ENCODE measurements around the gene PHLDB2.

Gene PHLDB2

DNA sequence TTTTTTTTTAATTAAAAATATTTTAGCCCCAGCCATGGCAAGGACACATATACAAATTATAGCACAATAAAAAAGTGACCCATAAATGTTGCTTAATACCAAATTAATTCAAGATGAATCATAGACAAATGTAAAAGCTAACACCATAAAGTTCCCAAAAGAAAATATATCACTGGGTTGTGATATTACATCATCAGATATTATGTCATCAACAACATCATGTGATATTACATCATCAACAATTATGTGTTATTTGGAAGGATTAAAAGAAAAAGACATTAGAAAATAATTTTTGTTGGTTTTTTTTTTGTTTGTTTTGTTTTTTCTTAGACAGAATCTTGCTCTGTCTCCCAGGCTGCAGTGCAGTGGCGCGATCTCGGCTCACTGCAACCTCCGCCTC lies 85.3 kb downstream of the PHLDB2 start:
- no peak overlapping the region for H3K4me3 Mint-ChIP-seq
- no peaks in the 10 kb centered on the region for H3K9me3 Mint-ChIP-seq (ENCODE audit: low read depth)
- H3K27ac Mint-ChIP-seq: no peak overlapping the region
- H3K27me3 Mint-ChIP-seq: peaks cover 1% of the 10 kb centered on the region
- H3K36me3 Mint-ChIP-seq: no peaks in the 10 kb centered on the region
- H3K4me1 Mint-ChIP-seq (ENCODE audit: low read depth): no peaks in the 10 kb centered on the region

DNA sequence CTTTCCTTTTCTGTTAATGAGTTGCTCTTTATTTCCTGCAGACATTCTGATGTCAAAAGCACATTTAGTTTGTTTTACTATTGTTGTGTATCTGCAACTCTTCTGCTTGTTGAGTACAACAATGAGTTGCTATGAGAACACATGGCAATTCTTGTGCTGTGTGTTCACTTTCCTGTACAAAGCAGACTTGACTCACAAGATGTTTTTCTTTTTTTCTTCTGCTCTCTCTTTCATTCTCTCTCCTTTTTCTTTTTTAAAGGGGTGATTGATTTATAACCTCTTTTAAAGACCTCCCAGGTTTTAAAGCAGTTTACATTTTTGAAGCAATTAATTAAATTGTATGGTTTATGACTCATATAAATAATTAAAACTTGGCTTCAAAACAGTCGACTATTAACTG lies 88.2 kb downstream of the PHLDB2 start:
- no peaks in the 10 kb centered on the region for H3K9me3 Mint-ChIP-seq (ENCODE audit: low read depth)
- no peaks in the 10 kb centered on the region for H3K4me1 Mint-ChIP-seq (ENCODE audit: low read depth)
- H3K27me3 Mint-ChIP-seq: peaks cover 1% of the 10 kb centered on the region
- H3K36me3 Mint-ChIP-seq: no peaks in the 10 kb centered on the region
- no peak overlapping the region for H3K4me3 Mint-ChIP-seq
- H3K27ac Mint-ChIP-seq: no peak overlapping the region

DNA sequence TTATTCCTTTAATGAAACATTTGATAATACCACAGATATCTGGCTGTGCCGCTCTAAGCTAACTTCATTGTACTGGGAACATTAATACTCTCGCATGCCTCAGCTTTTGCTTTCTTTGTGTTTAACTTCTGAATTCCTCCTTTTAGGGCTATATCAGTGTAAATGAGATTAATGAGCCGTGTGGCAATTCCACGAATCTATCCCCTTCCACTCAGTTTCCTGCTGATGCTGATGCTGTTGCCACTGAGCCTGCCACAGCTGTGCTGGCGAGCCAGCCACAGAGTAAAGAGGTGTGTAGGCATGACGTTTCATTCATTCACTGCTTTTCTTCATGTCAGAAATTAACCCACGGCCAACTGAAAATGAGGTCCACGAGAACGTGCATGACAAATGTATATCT lies 89.7 kb downstream of the PHLDB2 start:
- H3K27ac Mint-ChIP-seq: no peak overlapping the region
- no peaks in the 10 kb centered on the region for H3K36me3 Mint-ChIP-seq
- H3K4me1 Mint-ChIP-seq (ENCODE audit: low read depth): no peaks in the 10 kb centered on the region
- H3K4me3 Mint-ChIP-seq: no peak overlapping the region
- H3K9me3 Mint-ChIP-seq (ENCODE audit: low read depth): no peaks in the 10 kb centered on the region
- H3K27me3 Mint-ChIP-seq: peaks cover 1% of the 10 kb centered on the region

DNA sequence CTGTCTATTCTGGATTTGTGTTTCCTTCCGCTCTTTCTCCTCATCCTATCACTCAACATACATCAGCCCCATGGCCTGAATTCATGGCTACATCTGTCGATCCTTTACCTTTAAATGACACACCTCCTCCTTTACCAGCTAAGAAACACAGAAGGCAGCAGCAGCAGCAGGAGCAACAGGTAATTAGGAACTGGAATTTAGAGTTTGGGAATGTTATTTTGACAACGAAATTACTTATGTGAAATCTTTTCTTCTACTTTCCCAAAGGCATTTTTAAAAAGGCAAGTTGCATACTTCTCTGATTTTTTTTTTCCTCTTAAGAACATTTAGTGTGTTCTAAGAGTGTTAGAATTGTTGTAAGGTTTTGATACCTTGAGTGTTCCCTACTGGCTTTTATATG lies 90.6 kb downstream of the PHLDB2 start:
- H3K4me1 Mint-ChIP-seq (ENCODE audit: low read depth): no peaks in the 10 kb centered on the region
- H3K9me3 Mint-ChIP-seq (ENCODE audit: low read depth): no peaks in the 10 kb centered on the region
- no peak overlapping the region for H3K27ac Mint-ChIP-seq
- H3K27me3 Mint-ChIP-seq: peaks cover 1% of the 10 kb centered on the region
- no peaks in the 10 kb centered on the region for H3K36me3 Mint-ChIP-seq
- H3K4me3 Mint-ChIP-seq: no peak overlapping the region

DNA sequence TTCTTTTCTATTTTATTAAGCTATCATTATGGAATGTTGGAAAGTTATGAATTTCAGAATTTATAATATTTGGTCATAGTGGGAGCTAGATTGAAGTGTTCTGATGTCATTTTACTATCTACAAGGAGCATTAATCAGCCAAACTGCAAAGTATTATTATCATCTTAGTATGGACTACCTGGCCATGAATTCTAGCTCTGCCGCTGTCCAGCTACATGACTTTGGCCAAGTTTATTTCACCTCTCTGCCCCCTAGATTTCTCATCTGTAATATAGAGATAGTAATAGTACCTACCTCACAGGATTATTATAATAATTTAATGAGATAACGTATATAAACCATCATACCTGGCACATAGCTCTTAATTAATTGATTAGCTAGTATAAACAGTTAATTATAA lies 92.0 kb downstream of the PHLDB2 start:
- H3K4me1 Mint-ChIP-seq (ENCODE audit: low read depth): no peaks in the 10 kb centered on the region
- H3K27me3 Mint-ChIP-seq: no peaks in the 10 kb centered on the region

DNA sequence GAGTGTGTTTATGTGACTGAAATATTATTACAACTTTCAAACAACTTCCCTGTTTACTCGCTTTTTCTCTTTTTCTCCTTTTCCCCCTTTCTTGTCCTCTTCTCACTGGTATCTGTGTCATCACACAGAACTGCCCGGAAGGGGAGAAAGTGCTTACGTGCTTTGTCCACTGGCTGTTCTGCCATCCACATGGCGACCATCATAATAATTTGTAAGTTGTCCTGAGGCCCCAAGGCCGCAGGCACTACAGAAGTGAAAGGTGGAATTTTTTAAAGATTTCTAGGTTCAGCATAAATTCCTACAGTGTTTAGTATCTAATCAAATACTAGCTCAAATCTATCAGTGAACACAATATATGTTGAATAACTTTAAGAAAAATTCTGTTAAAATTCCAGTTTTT lies 93.0 kb downstream of the PHLDB2 start:
- no peaks in the 10 kb centered on the region for H3K4me1 Mint-ChIP-seq (ENCODE audit: low read depth)

More for the DNA sequence above, 92.0 kb downstream of the PHLDB2 start:
- H3K9me3 Mint-ChIP-seq (ENCODE audit: low read depth): no peaks in the 10 kb centered on the region
- no peak overlapping the region for H3K4me3 Mint-ChIP-seq
- H3K36me3 Mint-ChIP-seq: no peaks in the 10 kb centered on the region
- no peak overlapping the region for H3K27ac Mint-ChIP-seq

DNA sequence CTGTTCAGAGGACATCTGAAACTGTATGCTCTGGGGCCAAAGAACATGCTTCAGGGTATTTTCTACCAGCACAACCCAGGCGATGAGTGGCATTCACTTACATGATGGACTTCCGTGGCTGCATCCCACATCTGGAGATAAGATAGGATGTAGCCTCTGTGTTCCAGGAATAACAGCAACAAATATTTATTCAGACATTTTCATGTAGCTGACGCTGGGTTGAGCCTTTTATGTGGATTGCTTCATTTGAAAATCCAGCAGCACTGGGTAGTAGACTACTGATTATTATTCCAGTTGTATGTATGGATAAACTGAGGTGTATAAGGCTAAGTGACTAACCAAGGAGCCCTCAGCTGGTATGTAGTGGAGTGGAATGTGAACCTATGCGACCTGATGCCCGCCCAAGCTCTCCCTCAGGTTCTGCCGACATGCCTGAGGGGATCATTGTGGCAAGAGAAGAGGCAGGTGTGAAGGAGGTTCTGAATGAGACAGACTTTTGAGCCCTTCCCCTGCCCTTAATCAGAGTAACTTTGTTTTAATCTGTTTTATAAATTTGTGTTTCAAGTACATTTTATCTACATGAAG lies 93.9 kb downstream of the PHLDB2 start:
- H3K9me3 Mint-ChIP-seq (ENCODE audit: low read depth): no peaks in the 10 kb centered on the region
- H3K36me3 Mint-ChIP-seq: no peaks in the 10 kb centered on the region
- no peak overlapping the region for H3K4me3 Mint-ChIP-seq
- H3K4me1 Mint-ChIP-seq (ENCODE audit: low read depth): no peaks in the 10 kb centered on the region
- H3K27me3 Mint-ChIP-seq: no peaks in the 10 kb centered on the region
- no peak overlapping the region for H3K27ac Mint-ChIP-seq

More for the DNA sequence above, 93.0 kb downstream of the PHLDB2 start:
- Mint-ChIP-seq H3K9me3 (ENCODE audit: low read depth) (no peaks in the 10 kb centered on the region), H3K4me3 (no peak overlapping the region), H3K27me3 (no peaks in the 10 kb centered on the region), H3K27ac (no peak overlapping the region), H3K36me3 (no peaks in the 10 kb centered on the region)

DNA sequence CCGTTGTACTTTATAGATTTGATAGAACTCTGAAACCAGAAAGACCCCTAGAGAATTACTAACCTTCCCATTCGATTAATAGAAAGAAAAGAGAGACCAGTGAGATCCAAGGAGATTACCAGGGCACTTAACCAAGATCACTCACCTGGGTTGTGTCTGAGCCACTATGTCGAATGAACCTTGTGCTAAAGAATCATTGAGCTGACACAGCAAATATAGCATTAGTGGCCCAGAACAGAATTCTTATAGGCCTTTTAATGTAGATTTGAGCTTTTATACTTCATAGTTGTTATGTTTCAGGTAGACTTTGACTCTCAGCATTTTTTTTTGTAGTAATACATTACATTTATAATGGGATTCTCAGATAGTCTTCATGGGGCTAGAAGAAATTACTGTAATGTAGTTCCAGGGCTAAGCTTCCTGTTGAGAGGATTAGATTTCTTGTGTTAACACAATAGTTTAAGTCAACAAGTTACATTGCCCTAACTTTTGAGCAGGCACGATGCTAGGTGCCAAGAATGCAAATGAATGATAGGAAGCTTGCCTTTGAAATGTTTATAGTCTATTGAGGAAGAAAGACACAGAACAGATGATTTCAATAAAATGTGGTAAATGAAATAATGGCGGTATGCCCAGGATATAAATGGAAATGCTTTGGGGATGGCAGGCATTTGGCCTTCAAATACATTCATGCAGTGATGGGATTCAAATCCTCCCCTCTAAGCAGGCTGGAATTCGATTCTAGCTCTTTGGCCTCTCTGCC lies 95.3 kb downstream of the PHLDB2 start:
- no peaks in the 10 kb centered on the region for H3K9me3 Mint-ChIP-seq (ENCODE audit: low read depth)
- H3K27me3 Mint-ChIP-seq: no peaks in the 10 kb centered on the region
- H3K36me3 Mint-ChIP-seq: no peaks in the 10 kb centered on the region
- no peak overlapping the region for H3K4me3 Mint-ChIP-seq
- no peak overlapping the region for H3K27ac Mint-ChIP-seq
- no peaks in the 10 kb centered on the region for H3K4me1 Mint-ChIP-seq (ENCODE audit: low read depth)

DNA sequence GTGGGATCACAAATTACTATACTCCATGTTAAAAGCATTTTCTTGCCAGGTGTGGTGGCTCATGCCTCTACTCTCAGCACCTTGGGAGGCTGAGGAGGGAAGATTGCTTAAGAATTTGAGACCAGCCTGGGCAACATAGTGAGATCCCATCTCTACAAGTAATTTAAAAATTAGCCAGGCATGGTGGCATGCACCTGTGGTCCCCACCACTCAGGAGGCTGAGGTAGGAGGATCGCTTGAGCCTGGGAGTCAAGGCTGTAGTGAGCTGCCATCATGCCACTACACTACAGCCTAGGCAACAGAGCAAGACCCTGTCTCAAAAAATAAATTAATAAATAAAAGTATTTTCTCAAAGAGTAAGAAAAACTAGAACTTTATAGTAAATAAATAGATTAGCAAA lies 96.8 kb downstream of the PHLDB2 start:
- Mint-ChIP-seq H3K27ac (no peak overlapping the region), H3K4me3 (no peak overlapping the region), H3K9me3 (ENCODE audit: low read depth) (no peaks in the 10 kb centered on the region), H3K36me3 (no peaks in the 10 kb centered on the region), H3K27me3 (no peaks in the 10 kb centered on the region), H3K4me1 (ENCODE audit: low read depth) (no peaks in the 10 kb centered on the region)

DNA sequence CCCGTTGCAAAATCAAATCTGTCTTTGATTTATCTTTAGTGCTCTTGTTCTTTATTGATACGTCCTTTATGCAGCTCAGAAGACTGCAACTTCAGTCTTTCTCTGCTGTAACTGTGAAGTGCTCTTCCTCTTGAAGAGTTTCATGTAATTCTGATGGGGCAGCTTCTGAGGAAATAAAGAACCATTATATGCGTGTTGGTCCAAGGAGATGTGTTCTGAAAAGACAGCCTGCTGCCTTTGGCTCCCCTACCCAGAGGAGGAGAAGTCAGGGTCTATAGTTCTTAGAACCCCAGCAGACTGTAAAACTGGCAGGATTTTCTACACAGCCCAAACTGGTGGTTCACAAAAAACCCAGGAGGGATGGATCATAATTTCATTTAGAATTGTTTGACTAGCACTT lies 97.4 kb downstream of the PHLDB2 start:
- no peaks in the 10 kb centered on the region for H3K27me3 Mint-ChIP-seq
- peaks cover 2% of the 10 kb centered on the region for H3K4me1 Mint-ChIP-seq (ENCODE audit: low read depth)
- H3K36me3 Mint-ChIP-seq: peaks cover 2% of the 10 kb centered on the region
- H3K27ac Mint-ChIP-seq: no peak overlapping the region
- H3K9me3 Mint-ChIP-seq (ENCODE audit: low read depth): no peaks in the 10 kb centered on the region
- no peak overlapping the region for H3K4me3 Mint-ChIP-seq

DNA sequence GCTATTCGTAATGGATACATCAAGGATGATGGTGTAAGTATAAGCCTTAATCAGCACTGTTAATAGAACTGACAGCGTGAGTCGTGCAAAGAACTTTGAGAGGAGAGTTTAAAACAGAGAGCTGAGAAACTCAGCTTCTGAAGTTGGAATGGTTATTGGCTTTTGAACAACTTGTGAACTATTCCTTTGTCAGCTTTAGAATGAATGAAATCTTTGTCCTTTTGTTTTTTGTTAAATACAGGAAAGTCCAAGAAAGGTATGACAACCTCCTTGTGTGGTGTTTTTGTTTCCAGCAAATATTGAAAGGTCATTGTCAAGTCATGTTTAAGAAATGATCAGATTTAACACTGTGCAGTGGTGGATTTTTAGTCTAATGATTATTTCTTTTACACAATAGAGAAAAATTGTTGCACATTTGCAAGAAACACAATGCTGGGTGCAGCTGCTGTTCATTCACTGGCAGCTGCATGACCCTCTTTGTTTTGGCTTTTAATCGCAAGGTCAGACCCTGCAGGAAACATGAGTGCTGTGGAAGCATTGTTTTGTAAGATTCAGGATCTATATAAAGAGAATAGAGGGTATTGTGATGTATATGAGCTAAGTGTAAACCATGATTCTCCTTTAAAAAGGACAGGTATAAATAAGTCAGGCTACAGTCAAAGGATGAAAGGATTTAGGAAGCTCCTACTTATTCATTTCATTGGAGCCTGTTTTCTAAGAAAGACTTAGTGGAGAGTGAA lies 98.1 kb downstream of the PHLDB2 start:
- no peak overlapping the region for H3K4me3 Mint-ChIP-seq
- no peaks in the 10 kb centered on the region for H3K27me3 Mint-ChIP-seq
- H3K36me3 Mint-ChIP-seq: peaks cover 2% of the 10 kb centered on the region
- peaks cover 2% of the 10 kb centered on the region for H3K4me1 Mint-ChIP-seq (ENCODE audit: low read depth)
- H3K9me3 Mint-ChIP-seq (ENCODE audit: low read depth): no peaks in the 10 kb centered on the region
- H3K27ac Mint-ChIP-seq: no peak overlapping the region

DNA sequence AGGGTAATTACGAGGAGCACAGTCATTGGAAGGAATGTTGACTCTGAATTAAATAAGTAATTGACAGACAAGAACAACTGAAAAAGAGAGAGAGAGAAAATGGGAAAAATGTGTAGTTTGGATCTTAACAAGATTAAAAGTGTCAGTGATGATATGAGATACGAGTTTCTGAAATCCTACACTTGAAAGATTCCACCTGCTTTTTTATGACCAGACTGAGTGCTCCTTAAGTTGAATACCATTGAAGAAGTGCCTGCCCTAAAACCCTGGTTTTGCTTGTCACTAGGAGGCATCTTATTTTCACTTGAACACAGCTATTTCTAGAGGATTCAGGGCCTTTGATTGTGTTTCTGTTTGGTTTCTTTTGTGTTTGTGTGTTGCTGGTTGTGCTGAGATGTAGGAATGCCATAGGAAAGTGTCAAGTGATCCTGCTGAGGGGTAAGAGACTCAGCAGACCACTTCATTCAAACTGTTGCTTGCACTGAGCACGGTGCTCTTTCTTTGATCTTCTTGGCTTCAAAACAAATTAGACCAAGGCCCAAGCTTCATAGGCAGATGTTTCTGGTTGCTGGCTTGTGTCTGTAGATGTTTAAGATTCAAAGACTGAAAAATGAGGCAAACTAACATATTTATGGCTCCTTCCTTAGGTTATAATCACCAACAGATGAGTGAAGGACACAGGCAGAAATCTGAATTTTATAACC lies 102.5 kb downstream of the PHLDB2 start:
- Mint-ChIP-seq H3K27me3 (no peaks in the 10 kb centered on the region), H3K36me3 (peaks cover 2% of the 10 kb centered on the region), H3K27ac (no peak overlapping the region), H3K4me3 (no peak overlapping the region), H3K4me1 (ENCODE audit: low read depth) (peaks cover 8% of the 10 kb centered on the region), H3K9me3 (ENCODE audit: low read depth) (no peaks in the 10 kb centered on the region)

DNA sequence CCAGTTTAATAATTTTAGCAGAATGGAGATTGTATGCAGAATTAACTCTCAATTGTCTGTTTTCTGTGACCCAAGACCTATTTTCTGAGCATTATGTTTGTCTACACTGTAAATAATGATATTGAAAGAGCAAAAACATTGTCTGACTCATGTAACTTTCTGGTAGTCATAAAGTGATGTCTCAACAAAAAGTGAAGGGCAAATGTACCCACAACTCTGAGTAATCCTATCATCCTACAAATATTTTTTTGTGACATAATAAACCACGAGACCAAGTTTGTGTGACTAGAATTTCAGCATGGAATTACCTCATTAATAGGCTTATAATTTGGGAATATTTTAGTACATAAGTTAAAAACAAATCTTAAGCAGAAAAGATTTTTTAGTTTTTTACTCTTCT lies 104.4 kb downstream of the PHLDB2 start:
- Mint-ChIP-seq H3K4me3 (no peak overlapping the region), H3K4me1 (ENCODE audit: low read depth) (peaks cover 10% of the 10 kb centered on the region), H3K27ac (no peak overlapping the region), H3K27me3 (no peaks in the 10 kb centered on the region), H3K9me3 (ENCODE audit: low read depth) (no peaks in the 10 kb centered on the region), H3K36me3 (peaks cover 2% of the 10 kb centered on the region)

DNA sequence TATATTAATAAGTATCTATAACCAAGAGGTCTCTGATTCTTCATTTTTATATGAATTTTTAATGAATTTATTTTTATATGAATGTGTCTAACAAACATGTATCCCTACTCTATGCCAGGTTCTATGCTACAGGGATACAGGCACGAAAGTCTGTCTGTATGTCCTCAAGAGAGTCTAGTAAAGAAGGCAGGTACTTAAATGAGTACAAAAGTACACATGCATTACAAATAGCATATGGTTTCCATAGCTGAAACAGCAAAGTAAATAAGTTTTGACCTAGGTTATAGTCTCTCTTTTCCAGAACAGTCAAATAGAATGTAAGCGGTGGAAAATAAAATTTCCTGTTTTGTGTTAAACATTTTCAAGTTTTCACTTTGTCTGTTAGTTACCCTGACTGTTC lies 106.4 kb downstream of the PHLDB2 start:
- peaks cover 2% of the 10 kb centered on the region for H3K36me3 Mint-ChIP-seq
- no peaks in the 10 kb centered on the region for H3K9me3 Mint-ChIP-seq (ENCODE audit: low read depth)
- no peak overlapping the region for H3K4me3 Mint-ChIP-seq
- H3K27ac Mint-ChIP-seq: no peak overlapping the region
- peaks cover 10% of the 10 kb centered on the region for H3K4me1 Mint-ChIP-seq (ENCODE audit: low read depth)
- no peaks in the 10 kb centered on the region for H3K27me3 Mint-ChIP-seq

DNA sequence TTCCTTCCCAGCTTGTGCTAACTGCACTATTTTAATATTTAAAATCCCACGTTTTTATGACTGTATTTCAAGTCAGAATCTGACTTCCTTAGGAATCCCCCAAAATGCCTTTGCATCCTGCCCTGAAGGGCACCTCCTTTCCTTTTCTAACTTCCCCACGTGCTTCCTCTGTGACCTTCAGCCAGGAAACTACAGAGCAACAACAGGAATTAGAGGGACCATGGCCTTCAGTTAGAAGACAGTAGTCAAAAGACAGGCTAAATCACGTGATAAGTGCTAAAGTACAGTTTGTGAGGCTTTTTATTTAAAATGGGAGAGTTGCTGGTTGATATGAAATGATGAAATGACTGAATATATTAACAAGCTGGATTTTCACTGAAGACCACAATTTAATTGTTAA lies 108.0 kb downstream of the PHLDB2 start:
- Mint-ChIP-seq H3K27me3 (no peaks in the 10 kb centered on the region), H3K4me1 (ENCODE audit: low read depth) (peaks cover 8% of the 10 kb centered on the region), H3K4me3 (no peak overlapping the region), H3K27ac (no peak overlapping the region), H3K36me3 (no peaks in the 10 kb centered on the region), H3K9me3 (ENCODE audit: low read depth) (no peaks in the 10 kb centered on the region)

All from activated naive CD8-positive, alpha-beta T cell (primary cell).